Liver (tissue), 9 donors: ENCODE data around the gene SEC23IP. TPM values are rescaled to one million over a fixed set of nuclear protein-coding genes. Genes with fewer than 3 reads are reported as not detected.

Experiments used
- DNase-seq: peaks from one replicate; pipeline ENCODE4 v3.0.0-alpha.2; 2017; ENCODE audit warnings: low spot score
- H3K27ac ChIP-seq, 2 donors: one replicate each; pipeline ENCODE4 v1.7.0; 2013; ENCODE audit warnings: inconsistent platforms in 2 of 2, low read length in 2 of 2, control low read depth in 1 of 2, low read depth in 1 of 2, mild to moderate bottlenecking in 1 of 2
- H3K27me3 ChIP-seq, 4 donors: one replicate each; pipeline versions ENCODE4 v1.6.1 to v1.7.0; 2013; ENCODE audit warnings: low read length in 3 of 4, inconsistent platforms in 1 of 4, mild to moderate bottlenecking in 1 of 4, moderate library complexity in 1 of 4; ENCODE audit not compliant: control insufficient read depth in 4 of 4, insufficient read depth in 4 of 4
- H3K36me3 ChIP-seq, 4 donors: one replicate each; pipeline versions ENCODE4 v1.6.1 to v1.7.0; 2013; ENCODE audit warnings: low read length in 3 of 4, mild to moderate bottlenecking in 3 of 4, low read depth in 1 of 4, moderate library complexity in 1 of 4; ENCODE audit not compliant: control insufficient read depth in 4 of 4, insufficient read depth in 3 of 4
- H3K4me1 ChIP-seq, 4 donors: one replicate each; pipeline versions ENCODE4 v1.6.1 to v1.7.0; 2013; ENCODE audit warnings: low read length in 3 of 4, mild to moderate bottlenecking in 3 of 4, moderate library complexity in 1 of 4; ENCODE audit not compliant: control insufficient read depth in 4 of 4, insufficient read depth in 4 of 4
- H3K4me3 ChIP-seq, 3 donors: one replicate each; pipeline versions ENCODE4 v1.6.1 to v1.7.0; 2013; ENCODE audit warnings: low read length in 3 of 3, control low read depth in 1 of 3, low read depth in 1 of 3, mild to moderate bottlenecking in 1 of 3
- H3K9ac ChIP-seq, 2 donors: one replicate each; pipeline ENCODE4 v1.7.0; 2013; ENCODE audit warnings: low read length in 2 of 2, mild to moderate bottlenecking in 2 of 2, moderate library complexity in 2 of 2, control low read depth in 1 of 2, low read depth in 1 of 2
- H3K9me3 ChIP-seq, 4 donors: one replicate each; pipeline versions ENCODE4 v1.6.1 to v1.7.0; 2013; ENCODE audit warnings: low read length in 3 of 4; ENCODE audit not compliant: control insufficient read depth in 4 of 4
- ATF3 ChIP-seq: IDR thresholded peaks from 2 replicates; pipeline ENCODE4 v1.6.1; 2016; ENCODE audit warnings: antibody characterized with exemption
- CTCF ChIP-seq: fragments of 150-350 bp; IDR thresholded peaks from 2 replicates; pipeline ENCODE4 v1.5.1; 2017; ENCODE audit warnings: improper control_type of control experiment, low read depth, low read length; ENCODE audit not compliant: missing input control
- EGR1 ChIP-seq, 2 donors: IDR thresholded peaks; 2 replicates each; pipeline ENCODE4 v1.6.1; 2016 to 2018; ENCODE audit warnings: antibody characterized with exemption in 2 of 2, low read depth in 2 of 2
- FOXA1 ChIP-seq: IDR thresholded peaks from 2 replicates; pipeline ENCODE4 v1.6.1; 2016; ENCODE audit warnings: antibody characterized with exemption
- FOXA2 ChIP-seq: IDR thresholded peaks from 2 replicates; pipeline ENCODE4 v1.6.1; 2016; ENCODE audit warnings: antibody characterized with exemption
- HNF4G ChIP-seq: IDR thresholded peaks from 2 replicates; pipeline ENCODE4 v1.6.1; 2016; ENCODE audit warnings: antibody characterized with exemption
- MAX ChIP-seq: IDR thresholded peaks from 2 replicates; pipeline ENCODE4 v1.6.1; 2016; ENCODE audit warnings: antibody characterized with exemption
- NR2F2 ChIP-seq: IDR thresholded peaks from 2 replicates; pipeline ENCODE4 v1.6.1; 2016; ENCODE audit warnings: antibody characterized with exemption
- REST ChIP-seq: IDR thresholded peaks from 2 replicates; pipeline ENCODE4 v1.6.1; 2016; ENCODE audit warnings: antibody characterized with exemption, mild to moderate bottlenecking
- RXRA ChIP-seq, 2 donors: IDR thresholded peaks; 2 replicates each; pipeline ENCODE4 v1.6.1; 2017 to 2018; ENCODE audit warnings: antibody characterized with exemption in 2 of 2, mild to moderate bottlenecking in 1 of 2
- SP1 ChIP-seq: IDR thresholded peaks from 2 replicates; pipeline ENCODE4 v1.6.1; 2018; ENCODE audit warnings: antibody characterized with exemption, mild to moderate bottlenecking
- YY1 ChIP-seq: IDR thresholded peaks from 2 replicates; pipeline ENCODE4 v1.6.1; 2016; ENCODE audit warnings: antibody characterized with exemption, mild to moderate bottlenecking
- ZBTB33 ChIP-seq: IDR thresholded peaks from 2 replicates; pipeline ENCODE4 v1.6.1; 2016; ENCODE audit warnings: antibody characterized with exemption
- WGBS: extraction: QIAGEN DNeasy Blood & Tissue Kit; methylation state at CpG from one replicate; pipeline ENCODE4 v1.1.7; 2013; 5-methylcytosine and 5-hydroxymethylcytosine counted together
- polyA plus RNA-seq, 2 donors: library from polyadenylated mRNA; stranded (reverse) in 1 of 2; unstranded in 1 of 2; fragments of 200-250 nt in 1 of 2; fragments of >200 nt in 1 of 2; fragmentation: Nextera tagmentation in 1 of 2; extraction: Ambion mirVana in 1 of 2; gene quantifications; one replicate each; pipeline versions ENCODE4 v1.2.1 to v1.2.3, GENCODE V29; 2013 to 2015
- total RNA-seq, 2 donors: library from RNA; depleted of rRNA; stranded (reverse); fragments of >200 nt; gene quantifications; one replicate each; pipeline ENCODE4 v1.2.3, GENCODE V29; 2014
- donor health status: healthy.
- donor health status: healthy.
- donor health status: healthy.
- donor health status: healthy.
- donor health status: healthy.

SEC23IP gene
- total and polyA plus RNA-seq, 4 donors: 10.1 to 16.0 (median 12.6) TPM

GRCh38 chr10:119969609-119970008 is 77.1 kb downstream of the SEC23IP start:
- 35% methylated on average over 1 of the region's 1 CpG for WGBS
- peaks cover 4 to 10% (median 9%) of the 10 kb centered on the region in 4 donors for H3K9me3 ChIP-seq
- no peak overlapping the region for H3K27ac ChIP-seq
- TF ChIP-seq EGR1 (IDR thresholded peaks at IDR 0.05; ENCODE audit: low read depth in 2 of 2) (no peak), RXRA (IDR thresholded peaks at IDR 0.05) (no peak), MAX (no peak), HNF4G (no peak), ZBTB33 (no peak), ATF3 (no peak), NR2F2 (no peak), FOXA2 (no peak), SP1 (no peak), FOXA1 (no peak)
- no peak for DNase-seq
- no peaks in the 10 kb centered on the region for H3K36me3 ChIP-seq
- no peaks in the 10 kb centered on the region for H3K4me1 ChIP-seq
- no peak overlapping the region for H3K4me3 ChIP-seq
- H3K9ac ChIP-seq: no peak overlapping the region
- no peaks in the 10 kb centered on the region for H3K27me3 ChIP-seq

- WGBS: 86% methylated on average over 1 of the region's 1 CpG
- no peak for DNase-seq
- Histone ChIP-seq H3K9me3 (peaks cover 4 to 10% (median 9%) of the 10 kb centered on the region in 4 donors), H3K36me3 (no peaks in the 10 kb centered on the region), H3K27me3 (no peaks in the 10 kb centered on the region), H3K27ac (no peak overlapping the region), H3K4me1 (no peaks in the 10 kb centered on the region), H3K9ac (no peak overlapping the region), H3K4me3 (no peak overlapping the region)
- TF ChIP-seq YY1 (no peak), HNF4G (no peak), MAX (no peak), SP1 (no peak), REST (no peak), EGR1 (IDR thresholded peaks at IDR 0.05; ENCODE audit: low read depth in 2 of 2) (no peak), ZBTB33 (no peak), CTCF (no peak), NR2F2 (no peak), RXRA (IDR thresholded peaks at IDR 0.05) (no peak)
Measured at GRCh38 chr10:119970107-119970506, 77.6 kb downstream of the SEC23IP start.
